NCI-H82 treated with DMSO at 0.1 percent for 48 hours (cell line): ENCODE measurements around the gene TEAD2.

ENCODE experiments used
- DNase-seq: peaks from one replicate; lab custom pipeline; 2025; ENCODE audit not compliant: unreplicated experiment; lab: John Stamatoyannopoulos, UW

TEAD2 gene

GRCh38 chr19:49362048-49362928, at the start of gene TEAD2:
TSS of gene TEAD2 (minus strand) at chr19:49362416. CDS start at chr19:49360075, 2,341 bp downstream.
- no peak for DNase-seq

DNA sequence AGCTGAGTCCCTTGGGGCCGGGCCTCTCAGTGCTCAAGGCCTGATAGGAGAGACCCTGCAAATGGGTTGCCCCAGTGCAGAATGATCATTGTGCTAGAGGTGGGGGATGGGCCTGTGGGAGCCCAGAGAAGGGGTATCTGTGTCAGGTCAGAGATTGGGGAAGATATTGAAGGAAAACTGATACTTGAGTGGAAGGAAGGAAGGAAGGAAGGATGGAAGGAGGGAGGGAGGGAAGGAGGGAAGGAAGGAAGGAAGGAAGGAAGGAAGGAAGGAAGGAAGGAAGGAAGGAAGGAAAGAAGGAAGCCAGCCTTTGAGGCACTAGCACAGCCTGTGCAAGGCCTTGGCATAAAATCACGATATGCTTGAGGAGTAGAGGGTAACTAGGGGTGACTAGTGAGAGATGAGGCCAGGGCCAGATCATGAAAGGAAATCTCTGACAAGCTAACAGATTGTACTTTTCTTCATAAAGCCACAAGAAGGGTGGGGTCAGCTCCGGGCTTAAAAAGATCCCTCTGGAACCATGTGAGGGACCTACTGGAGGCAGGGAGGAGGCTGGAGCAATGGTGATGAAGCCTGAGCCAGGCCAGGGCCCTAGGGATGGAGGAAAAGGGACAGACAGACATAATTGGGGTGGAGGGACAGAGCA, 49.6 kb upstream of the TEAD2 start:
- no peak for DNase-seq

GRCh38 chr19:49409441-49410029, 47.3 kb upstream of the TEAD2 start:
- DNase-seq = no peak

GRCh38 chr19:49408816-49409440, 46.7 kb upstream of the TEAD2 start:
- DNase-seq = no peak

- DNase-seq = no peak
These were observed 45.3 kb upstream of the TEAD2 start for GRCh38 chr19:49407482-49408015.

GRCh38 chr19:49407079-49407478, 44.9 kb upstream of the TEAD2 start:
- no peak for DNase-seq

GRCh38 chr19:49403404-49404187, 41.4 kb upstream of the TEAD2 start:
- peak; percentile 65 for DNase-seq

DNA sequence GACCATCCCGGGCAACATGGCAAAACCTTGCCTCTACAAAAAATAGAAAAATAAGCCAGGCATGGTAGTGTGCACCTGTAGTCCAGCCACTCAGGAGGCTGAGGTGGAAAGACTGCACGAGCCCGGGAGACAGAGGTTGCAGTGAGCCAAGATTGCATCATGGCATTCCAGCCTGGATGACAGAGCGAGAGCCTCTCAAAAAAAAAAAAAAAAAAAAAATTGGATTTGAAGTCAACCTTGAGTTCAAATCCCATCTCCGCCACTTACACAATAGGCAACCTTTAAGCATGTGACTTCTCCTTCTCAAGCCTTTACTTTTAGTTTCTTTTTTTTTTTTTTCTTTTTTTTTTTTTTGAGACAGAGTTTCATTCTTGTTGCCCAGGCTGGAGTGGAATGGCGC, 37.8 kb upstream of the TEAD2 start:
- DNase-seq = no peak

- DNase-seq = no peak
These were observed 36.7 kb upstream of the TEAD2 start for GRCh38 chr19:49398931-49399330.

- DNase-seq = no peak
These were observed 35.9 kb upstream of the TEAD2 start for GRCh38 chr19:49398001-49398615.

- no peak for DNase-seq
These were observed 34.7 kb upstream of the TEAD2 start for GRCh38 chr19:49396738-49397505.

GRCh38 chr19:49395581-49396407, 33.6 kb upstream of the TEAD2 start:
- DNase-seq = peak; percentile 83

DNA sequence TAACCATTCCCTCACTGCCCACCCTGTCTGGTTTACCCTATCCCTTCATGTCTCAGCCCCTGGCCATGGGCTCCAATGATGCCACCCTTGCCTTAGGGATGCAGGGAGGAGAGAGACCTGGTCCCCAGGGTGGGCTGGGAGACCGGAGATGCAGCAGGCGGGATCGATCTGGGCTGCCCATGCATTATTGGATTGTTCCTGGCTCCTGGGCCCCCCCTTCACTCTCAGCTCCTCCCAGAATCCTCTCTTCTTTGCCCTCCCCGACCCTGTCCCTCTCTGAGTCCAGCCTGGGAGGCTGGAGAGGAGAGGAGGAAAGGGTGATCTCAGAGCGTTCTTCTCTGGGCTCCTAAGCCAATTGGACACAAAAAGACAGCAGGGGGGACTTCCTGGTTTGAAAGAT, 31.7 kb upstream of the TEAD2 start:
- DNase-seq = no peak

DNA sequence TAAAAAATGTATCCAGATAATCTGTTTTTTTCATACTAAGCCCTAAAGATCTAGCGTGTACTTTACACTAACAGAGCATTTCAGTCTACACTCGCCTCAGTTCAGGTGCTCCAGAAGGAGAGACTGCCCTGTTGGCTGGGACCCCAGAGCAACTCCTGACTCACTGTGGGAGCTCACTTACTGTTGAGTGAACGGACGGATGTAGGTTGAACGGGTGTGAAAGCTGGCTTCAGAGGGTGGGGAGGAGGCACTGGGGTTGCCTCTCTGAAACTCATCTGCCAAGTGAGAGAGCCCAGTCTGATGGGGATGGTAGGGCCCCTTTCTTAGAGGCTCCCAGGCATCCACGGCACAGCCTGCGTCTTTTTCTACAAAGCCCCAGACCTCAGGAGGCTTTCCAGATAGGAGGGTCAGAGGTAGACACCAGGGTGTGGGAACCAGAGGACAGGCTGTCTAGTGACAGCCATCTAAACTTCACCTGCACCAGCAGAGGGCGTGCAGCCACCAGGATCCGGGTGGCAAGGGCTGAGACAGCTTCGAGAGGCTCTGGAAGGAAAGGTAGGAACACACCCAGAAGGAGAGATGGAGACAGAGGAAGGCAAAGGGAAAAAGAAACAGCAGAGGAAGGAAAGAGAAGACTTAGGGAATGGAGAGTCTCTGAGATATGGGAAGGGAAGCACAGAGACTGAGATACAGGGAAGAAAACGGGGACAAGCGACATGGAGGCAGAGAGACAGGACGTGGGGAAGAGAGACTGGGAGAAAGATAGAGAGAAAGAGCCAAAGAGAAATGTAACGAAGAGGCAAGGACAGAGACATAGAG, 29.6 kb upstream of the TEAD2 start:
- peak; percentile 85 for DNase-seq

GRCh38 chr19:49390929-49391359, 28.7 kb upstream of the TEAD2 start:
- no peak for DNase-seq

DNA sequence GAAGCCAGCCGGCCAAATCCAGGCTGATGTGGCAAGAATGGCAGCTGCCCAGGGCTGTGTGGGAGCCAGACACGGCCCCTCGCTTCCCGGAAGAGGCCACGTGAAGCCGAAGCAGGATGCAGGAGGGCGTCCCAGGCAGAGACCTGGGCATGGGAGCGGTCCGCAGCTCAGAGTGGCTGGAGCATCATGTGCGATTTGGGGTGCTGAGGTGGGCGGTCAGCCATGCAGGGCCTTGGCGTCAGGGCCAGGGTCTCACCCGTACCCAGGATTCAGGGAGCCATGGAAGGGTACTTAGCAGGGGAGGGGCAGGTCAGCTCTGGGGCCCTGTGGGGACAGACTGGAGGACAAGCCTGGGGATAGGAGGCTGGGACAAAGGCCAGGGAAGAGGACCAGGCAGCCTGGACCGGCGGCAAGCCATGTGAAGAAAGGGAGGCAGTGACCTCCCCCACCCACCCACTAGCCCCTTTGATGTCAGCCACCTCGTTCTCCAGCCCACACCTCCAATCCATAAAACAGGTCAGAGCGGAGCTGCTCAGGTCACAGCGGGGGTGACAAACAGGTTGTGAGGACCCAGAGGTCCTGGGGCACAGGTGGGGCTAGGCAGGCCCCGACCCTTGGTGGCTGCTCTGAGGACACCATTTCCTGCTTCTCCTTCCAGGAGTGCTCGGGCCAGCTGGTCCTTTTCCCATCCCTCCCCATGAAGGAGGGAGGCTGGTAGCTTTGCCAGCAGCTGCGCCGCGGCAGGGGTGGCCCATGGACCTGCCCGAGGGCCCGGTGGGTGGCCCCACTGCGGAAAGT, 28.1 kb upstream of the TEAD2 start:
- no peak for DNase-seq

- no peak for DNase-seq
These were observed 27.2 kb upstream of the TEAD2 start for GRCh38 chr19:49389406-49389805.
